Measurements from ENCODE around the gene IFNA5.

IFNA5 gene

DNA sequence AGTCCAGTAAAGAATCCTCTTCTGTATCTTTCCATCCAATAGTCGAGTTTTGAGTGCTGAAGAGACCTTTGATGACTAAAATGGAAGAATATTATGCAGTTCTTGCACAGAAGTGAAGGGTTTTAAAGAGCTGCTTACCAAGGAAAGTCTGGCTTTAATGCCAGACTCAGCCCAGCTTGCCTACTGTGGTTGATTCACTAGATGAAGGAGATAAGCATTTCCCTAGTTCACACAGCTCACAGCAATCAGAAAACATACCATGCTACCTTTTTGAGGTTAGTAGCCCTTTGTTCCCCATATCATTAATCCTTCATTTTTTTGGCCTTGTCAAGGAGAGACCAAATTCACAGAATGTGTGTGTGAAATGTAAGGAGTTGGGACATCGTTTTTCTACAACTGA is 15.3 kb downstream of the IFNA5 start:
- DNase-seq: no peak

- no peak for DNase-seq
These were observed 17.8 kb downstream of the IFNA5 start for GRCh38 chr9:21287280-21287679.

DNA sequence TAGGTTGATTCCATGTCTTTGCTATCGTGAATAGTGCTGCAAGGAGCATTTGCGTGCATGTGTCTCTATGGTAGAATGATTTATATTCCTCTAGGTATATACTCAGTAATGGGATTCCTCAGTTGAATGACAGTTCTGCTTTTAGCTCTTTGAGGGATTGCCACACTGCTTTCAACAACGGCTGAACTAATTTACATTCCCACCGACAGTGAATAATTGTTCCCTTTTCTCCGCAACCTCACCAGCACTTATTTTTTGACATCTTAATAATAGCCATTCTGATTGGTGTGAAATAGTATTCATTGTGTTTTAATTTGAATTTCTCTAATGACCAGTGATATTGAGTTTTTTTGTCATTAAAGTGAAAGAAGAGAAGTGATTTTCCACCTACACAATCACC is 18.5 kb downstream of the IFNA5 start:
- DNase-seq: no peak

DNA sequence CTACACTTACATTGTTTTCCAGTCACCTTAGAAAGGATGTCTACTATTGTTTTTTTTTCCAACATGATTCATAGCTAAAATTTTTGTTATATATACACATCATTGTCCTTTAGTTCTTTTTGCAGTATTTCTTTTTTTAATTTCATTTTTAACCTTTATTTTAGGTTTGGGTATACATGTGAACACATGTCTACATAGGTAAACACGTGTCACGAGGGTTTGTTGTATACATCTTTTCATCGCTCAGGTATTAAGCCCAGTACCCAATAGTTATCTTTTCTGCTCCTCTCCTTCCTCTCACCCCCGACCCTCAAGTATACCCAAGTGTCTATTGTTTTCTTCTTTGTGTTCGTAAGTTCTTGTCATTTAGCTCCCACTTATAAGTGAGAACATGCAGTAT is 19.0 kb downstream of the IFNA5 start:
- no peak for DNase-seq

- no peak for DNase-seq
These were observed 23.8 kb downstream of the IFNA5 start for GRCh38 chr9:21281275-21281674.

DNA sequence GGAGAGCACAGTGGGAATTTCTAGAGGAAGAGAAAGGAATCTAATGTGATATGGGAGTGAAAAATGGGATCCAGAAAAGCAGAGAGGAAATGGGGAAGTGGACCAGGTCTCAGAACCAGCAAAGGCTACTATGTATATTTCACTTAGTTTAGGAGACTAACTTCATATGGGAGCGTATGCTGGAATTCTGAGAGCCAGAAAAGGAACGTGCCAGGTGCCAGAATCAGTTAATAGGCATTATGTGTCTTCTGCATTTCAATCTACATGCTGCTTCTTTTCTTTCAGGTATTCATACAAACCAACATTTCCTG is 36.8 kb downstream of the IFNA5 start:
- DNase-seq: no peak

DNA sequence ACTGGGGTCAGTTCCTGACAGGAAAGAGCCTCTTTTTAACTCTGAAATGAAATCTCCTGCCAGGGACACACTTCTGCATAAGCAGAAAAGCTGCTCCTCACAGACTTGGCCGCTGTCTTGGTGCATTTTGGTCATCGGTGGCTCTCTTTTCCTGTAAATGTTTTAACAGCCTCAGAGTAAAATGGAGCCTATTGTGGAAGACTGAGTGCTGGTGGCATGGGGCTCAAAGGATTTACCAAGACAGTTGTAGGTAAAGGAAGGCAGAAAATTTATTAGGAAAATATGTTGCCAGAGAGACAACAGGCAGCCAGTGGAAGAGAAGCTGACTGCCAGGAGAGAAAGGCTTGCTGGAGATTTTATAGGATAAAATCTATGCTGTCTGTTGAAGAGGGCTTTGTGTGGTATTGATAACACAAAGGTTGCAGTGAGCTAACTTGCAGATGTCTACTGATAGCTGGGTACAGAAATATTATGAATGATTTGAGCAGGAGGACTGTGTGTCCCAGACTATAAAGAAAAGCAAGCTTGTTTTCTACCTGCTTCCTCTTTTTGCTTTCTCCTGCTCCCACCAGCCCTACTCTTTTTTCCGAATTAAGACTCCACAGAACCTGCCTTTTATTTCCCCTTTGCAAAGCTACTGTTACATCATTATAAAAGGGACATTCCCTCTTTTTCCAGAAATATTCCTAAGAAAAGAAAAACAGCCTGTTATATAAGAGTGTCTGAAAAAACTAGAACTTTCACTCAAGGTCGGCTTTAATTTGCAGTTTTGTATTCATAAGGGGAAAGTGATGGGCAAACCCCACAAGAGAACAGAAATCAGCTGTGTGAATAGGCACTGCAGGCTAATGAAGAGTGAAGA is 37.4 kb downstream of the IFNA5 start:
- no peak for DNase-seq

GRCh38 chr9:21266733-21267484 is 38.2 kb downstream of the IFNA5 start:
- no peak for DNase-seq

GRCh38 chr9:21265421-21266189 is 39.5 kb downstream of the IFNA5 start:
- no peak for DNase-seq

DNA sequence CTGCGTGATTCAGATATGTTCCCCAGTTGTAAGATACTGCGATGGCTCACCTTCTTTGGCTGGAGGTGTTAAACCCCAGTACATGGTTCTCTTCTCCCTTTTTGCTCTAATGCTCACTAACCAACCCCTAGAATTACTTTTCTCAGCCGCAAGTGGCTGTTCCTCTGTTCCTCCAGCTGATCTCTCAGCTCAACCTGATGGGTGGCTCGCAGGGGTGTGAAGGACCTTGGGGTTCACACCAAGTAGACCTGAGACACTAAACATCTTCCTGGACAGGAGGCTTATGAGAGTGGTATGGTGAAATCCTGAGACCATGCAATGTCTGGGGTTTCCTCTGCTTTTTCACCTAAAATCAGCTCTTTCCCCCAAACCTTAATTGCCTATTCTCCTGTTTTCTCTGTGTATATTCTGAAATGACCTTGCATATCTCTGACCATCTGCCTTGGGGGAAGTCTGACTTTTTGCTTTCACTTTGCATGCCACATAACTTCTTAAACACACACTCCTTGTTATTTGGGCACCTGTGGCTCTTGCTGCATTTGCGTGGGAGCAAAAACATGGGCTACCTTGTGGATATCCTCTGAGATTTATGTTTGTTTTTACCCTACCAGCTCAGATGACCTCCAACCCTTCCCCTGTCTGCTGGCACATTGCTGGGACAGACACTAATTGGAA is 49.4 kb downstream of the IFNA5 start:
- DNase-seq: no peak
